Measurements from ENCODE around the gene LTB4R.

LTB4R gene

DNA sequence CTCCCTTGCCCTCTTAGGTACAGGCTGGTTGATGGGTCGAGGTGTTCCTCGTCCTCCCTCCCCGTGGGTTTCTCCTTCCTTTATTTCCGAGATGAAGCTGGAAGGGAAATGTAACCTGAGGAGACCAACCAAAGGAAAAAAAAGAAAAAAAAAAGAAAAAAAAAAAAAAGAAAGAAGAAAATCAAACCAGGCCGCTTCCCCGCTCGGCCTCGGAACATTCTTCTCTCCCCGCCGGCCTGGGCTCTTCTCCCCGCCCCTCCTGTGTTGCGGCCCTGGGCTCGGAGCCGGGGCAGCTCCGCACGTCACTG is 55.1 kb downstream of the LTB4R start:
- in situ Hi-C loops (cut with MboI; ENCODE audit: low sequenced_read_pairs), result no loop called here

DNA sequence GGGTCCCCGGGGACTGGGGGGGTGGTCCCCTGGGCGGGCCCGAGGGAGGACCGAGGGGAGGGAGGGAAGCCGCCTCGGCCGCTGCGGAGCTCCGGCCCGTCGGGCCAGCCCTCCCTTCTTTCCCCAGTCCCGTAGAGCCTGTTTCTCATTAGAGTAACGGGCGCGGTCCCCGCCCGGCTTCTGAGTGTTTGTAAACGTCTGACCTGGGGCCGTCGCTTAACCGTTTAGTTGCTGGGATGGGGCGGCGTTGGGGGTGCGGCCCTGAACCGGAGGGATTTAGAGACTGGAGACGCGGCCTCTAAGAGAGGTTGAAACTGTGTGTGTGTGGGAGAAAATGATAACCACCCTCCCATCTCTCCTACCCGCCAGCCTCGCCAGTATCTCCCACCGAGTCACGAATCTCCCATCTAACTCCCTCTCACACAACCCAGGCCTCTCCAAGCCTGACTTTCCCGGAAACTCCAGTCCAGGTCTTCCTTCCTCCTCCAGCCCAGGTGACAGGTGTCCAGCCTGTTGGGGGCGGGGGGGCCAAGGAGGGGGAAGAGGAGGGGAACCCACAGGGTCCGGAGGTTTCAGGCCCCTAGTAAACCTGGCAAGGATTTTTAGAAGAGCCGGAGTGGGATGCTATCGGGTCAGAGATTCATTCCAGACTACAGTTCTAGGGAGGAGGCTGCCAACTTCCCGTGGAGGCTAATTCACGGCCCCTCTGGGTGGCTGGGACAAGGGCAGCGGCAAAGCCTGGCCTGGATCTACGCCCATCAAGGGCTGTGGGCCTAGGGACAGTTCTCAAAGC is 55.6 kb downstream of the LTB4R start:
- in situ Hi-C loops (cut with MboI; ENCODE audit: low sequenced_read_pairs), result no loop called here
